GM19240 (cell line): ENCODE measurements around the gene TRA2B.

Source experiments
- DNase-seq: peaks from one replicate; pipeline ENCODE4 v3.0.0; 2011; ENCODE audit warnings: low spot score; ENCODE audit not compliant: insufficient read length

Gene TRA2B

GRCh38 chr3:185954366-185954723 lies 16.5 kb upstream of the TRA2B start:
- DNase-seq: no peak

- no peak for DNase-seq
Measured at GRCh38 chr3:185950728-185951127, 12.9 kb upstream of the TRA2B start.

- DNase-seq: no peak
Measured at GRCh38 chr3:185949515-185949914, 11.7 kb upstream of the TRA2B start.

- no peak for DNase-seq
Measured at GRCh38 chr3:185948292-185948691, 10.5 kb upstream of the TRA2B start.

GRCh38 chr3:185943760-185944106 lies 5.9 kb upstream of the TRA2B start:
- DNase-seq: no peak

- peak; percentile 56 for DNase-seq
Measured at GRCh38 chr3:185942907-185943759, 5.3 kb upstream of the TRA2B start.

GRCh38 chr3:185942396-185942795 lies 4.6 kb upstream of the TRA2B start:
- DNase-seq: no peak

GRCh38 chr3:185940951-185941350 lies 3.1 kb upstream of the TRA2B start:
- DNase-seq: no peak

GRCh38 chr3:185939721-185940120 lies 1.9 kb upstream of the TRA2B start:
- DNase-seq: no peak

GRCh38 chr3:185936814-185937688 lies 763 bp downstream of the TRA2B start:
- peak; percentile 26 for DNase-seq

- DNase-seq: no peak
Measured at GRCh38 chr3:185936273-185936629, 1.6 kb downstream of the TRA2B start.

- DNase-seq: no peak
Measured at GRCh38 chr3:185935465-185936272, 2.1 kb downstream of the TRA2B start.

- no peak for DNase-seq
Measured at GRCh38 chr3:185934767-185935464, 2.9 kb downstream of the TRA2B start.

GRCh38 chr3:185934174-185934557 lies 3.6 kb downstream of the TRA2B start:
- no peak for DNase-seq

GRCh38 chr3:185933374-185934173 lies 4.2 kb downstream of the TRA2B start:
- no peak for DNase-seq

- no peak for DNase-seq
Measured at GRCh38 chr3:185931777-185932612, 5.8 kb downstream of the TRA2B start.

GRCh38 chr3:185930393-185931107 lies 7.3 kb downstream of the TRA2B start:
- DNase-seq: no peak

- no peak for DNase-seq
Measured at GRCh38 chr3:185929192-185930151, 8.3 kb downstream of the TRA2B start.
